Suppressor macrophage (primary cell): ENCODE measurements around the gene TMEM31.

Experiments used
- DNase-seq, 4 experiments: peaks; one replicate each; pipeline ENCODE4 v3.0.0-alpha.2; 2020 to 2022
- total RNA-seq, 17 experiments: gene quantifications; one replicate each; lab custom pipeline; 2026; ENCODE audit warnings: mixed read lengths in 6 of 17, inconsistent platforms in 3 of 17; lab: John Stamatoyannopoulos, UW

TMEM31 gene, protein sequence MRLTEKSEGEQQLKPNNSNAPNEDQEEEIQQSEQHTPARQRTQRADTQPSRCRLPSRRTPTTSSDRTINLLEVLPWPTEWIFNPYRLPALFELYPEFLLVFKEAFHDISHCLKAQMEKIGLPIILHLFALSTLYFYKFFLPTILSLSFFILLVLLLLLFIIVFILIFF
- total RNA-seq, result 0 to 0.11 (median 0) reads per million in 17 experiments

DNA sequence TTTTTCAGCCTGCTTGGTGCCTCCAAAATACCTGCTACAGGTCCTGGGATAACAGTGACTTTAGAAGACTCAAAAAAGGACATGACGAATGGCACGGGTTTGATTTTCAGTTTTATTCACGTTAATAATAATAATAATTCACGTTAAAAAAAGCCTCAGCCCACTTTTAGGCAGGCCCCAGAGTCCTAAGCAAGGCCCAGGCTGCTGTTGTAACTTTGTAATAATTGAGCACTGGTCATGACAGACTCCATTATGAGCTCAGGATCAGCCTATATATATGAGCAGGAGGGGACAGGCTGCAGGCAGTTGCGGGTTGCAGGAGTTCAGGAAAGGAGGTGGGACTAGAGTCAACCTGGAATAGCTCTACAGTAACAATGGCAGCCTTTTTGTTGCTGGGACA lies at the start of gene TMEM31:
Gene TMEM31, plus strand, starts transcription at position 301 of the 400 bp plus-strand sequence. CDS start 1,350 bp downstream, outside the sequence.
- no peak for DNase-seq

DNA sequence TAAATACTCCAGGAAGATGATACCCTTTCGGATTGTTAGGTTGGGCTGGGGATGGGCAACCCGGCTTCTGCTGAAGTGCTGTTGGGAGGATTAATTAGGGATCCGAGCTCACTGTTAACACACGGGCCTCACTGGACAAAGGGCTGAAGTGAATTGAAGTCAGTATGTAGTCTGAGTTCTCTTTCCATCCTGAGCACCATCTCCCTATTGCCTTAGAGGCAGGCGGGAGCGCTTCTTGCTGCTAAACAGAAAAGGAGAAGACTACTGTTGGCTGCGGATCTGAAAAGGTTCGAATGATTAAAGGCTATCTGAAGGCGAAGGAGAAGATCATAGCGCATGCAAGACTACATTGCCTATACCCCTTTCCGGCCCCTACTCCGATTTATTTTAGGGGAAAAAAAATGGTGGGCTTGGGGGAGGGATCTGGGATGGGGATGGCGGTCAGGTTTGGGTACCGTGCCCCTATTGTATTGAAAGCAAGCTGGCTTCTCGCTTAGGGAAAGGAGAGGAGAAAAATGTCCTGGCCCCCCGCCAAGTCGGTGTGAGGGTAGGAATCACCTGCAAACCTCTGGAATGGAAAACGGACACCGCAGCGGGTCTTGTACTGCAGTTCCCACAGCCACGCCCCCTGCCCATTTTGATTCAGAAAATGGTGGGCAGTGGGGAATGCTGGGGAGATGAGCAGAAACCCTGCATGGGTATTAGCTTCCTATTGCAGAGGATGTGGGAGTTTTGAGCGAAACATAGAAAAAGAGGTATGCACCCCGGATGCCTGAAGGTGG lies 46.5 kb upstream of the TMEM31 start:
- no peak for DNase-seq

DNA sequence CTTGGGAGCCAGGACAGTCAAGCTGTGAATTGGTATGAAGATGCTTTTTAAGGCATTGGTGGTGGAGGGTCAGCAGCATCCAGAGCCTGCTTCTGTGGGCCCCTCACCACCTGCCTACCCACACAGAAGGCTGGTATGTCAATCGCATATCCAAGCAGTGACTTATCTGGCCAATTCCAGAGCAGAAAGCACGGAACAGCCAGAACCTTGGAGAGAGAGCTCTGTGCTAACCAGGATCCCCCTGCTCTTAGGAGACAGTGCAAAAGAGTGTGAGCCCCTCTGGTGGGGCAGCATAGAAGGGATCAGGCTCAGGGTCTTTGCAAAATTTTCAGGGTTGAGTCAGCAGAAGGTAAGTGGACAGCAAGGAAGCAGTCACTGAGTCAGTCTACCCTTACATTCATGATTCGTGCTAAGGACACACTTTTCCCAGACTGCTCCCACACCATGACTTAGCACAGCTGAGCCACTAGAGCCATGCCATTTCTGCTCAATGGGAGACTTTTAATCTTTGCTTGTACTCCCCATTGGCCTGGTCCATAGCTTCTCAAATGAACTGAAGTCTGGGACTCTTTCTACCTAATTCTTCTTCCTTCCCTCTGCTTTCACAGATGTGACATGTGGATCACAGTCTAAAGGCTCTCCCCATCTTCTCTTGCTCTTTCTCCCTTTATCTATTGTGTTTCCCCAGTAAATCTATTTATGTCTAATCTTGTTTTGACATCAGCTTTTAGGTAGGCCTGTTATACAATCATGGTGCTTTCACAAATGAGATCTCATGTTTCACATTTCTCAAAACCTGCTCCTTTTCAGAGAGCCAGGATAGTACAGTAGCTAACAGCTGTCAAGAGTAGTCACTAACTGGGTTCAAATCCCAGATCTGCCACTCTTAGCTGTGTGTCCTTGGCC lies 44.3 kb upstream of the TMEM31 start:
- DNase-seq, result no peak

DNA sequence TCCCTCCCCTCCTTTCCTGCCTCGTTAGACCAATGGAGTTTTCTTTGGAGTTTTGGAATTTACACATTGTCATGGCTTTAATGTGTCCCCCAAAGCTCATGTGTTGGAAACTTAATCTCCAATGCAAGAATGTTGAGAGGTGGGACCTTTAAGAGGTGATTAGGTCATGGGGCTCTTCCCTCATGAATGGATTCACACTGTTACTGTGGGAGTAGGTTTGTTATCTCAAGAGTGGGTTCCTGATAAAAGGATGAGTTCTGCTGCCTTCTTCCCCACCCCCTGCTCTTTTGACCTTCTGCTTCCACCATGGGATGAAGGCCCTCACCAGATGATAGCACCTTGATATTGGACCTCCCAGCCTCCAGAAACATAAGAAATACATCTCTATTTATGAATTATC lies 41.0 kb upstream of the TMEM31 start:
- DNase-seq, result no peak

DNA sequence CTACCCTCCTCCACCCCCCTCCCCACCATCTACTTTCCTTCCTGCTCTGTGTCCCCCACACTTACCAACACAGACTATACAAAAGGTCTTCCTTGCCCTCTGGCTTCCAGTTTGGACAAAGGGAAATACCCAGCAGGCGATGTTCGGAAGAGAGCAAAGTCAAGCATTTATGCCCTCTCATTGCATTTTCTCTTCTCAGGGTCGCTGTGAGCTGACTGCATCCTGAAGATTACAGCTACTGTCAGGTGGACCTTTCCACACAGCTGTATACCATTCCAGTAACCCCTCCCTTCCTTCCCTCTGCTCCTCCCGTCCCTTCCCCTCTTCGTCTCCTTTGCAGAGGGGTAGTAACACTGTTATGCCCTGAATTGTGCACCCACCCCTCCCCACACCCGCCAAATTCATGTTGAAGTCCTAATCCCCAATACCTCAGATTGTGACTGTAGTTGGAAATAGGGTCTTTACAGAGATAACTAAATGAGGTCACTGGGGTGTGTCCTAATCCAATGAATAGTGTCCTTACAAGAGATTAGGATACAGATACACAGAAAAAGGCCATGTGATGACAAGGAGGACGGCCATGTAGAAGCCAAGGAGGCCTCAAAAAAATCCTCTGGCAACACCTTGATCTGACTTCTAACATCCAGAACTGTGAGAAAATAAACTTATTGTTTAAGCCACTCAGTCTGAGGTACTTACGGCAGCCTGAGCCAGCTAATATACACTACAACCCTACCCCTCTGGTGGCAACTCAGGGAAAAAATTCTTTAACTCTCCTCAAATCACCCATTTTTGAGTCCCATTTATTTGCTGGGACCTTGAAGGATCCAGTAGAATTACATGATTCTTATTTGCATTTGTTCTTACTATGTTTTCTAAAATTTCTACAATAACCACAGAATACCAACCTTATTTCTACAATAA lies 35.9 kb upstream of the TMEM31 start:
- DNase-seq, result no peak

DNA sequence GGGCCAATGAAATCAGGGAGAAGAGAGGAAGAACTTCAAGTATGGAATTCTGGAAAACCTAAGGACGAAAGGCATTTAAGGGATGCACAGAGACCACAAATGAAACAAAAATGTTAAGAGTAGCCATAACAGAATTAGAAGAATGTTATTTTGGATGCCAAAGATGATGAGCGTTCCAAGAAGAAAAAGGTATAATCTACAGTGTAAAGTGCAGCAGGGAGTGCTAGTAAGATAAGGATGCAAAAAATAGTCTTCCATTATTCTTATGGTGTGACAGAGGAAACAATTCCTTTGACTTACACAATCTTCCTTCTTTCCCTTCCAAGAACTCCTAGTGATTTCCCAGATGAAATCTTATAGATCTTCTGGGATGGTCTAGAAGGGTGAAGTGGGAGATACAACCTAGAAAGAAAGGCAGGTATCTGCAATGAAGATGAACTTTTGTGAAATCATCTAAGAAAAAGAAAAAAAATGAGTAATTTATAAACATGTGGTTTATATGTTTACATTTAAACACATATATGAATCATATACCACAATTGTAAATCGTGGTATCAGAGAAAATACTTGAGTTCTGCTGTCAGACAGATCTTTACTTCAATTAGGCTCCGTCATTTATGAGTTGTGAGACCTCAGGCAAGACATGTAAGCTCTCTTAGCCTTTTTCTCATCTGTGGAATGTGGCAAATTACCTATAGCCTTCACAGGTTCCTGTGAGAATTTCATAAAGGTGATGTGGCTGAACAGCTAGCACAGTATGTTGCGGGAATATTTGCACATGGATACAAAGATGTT lies 32.3 kb upstream of the TMEM31 start:
- DNase-seq, result no peak

DNA sequence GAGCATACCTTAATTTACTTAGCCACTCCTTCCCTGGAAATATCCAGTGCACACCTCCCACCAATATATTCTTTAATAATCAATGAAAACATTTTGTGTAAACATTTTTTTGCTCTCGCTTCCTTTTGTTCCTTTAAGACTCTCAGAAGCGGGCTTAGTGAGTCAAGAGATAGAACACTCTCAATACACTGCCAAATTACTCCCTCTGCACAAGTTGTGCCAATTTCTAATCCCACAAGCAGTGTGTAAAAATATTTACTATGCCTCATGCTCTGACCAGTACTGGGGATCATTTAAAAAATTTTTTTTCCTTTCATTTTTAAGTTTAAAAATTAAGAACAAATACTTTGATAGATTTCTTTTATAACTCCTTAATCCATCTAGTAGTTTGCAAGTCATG lies 29.3 kb upstream of the TMEM31 start:
- DNase-seq, result no peak

DNA sequence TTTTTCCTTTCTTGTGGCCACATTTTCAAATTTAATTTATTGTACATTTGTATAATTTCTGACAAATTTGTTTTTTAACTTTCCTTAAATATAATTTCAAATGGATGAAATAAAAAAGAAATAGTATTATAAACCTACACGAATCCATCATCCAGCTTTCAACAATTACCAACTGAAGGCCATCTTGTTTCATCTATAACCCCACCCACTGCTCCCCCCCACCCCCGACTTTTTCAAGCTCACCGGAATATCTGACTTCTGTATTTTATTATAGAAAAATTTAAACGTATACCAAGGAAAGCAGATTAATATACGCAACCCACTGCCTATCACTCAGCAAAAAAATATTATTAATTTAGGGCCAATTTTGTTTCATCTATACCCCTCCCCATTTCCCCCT lies 25.3 kb upstream of the TMEM31 start:
- peak in 1 of 4 experiments; percentile 23 for DNase-seq

DNA sequence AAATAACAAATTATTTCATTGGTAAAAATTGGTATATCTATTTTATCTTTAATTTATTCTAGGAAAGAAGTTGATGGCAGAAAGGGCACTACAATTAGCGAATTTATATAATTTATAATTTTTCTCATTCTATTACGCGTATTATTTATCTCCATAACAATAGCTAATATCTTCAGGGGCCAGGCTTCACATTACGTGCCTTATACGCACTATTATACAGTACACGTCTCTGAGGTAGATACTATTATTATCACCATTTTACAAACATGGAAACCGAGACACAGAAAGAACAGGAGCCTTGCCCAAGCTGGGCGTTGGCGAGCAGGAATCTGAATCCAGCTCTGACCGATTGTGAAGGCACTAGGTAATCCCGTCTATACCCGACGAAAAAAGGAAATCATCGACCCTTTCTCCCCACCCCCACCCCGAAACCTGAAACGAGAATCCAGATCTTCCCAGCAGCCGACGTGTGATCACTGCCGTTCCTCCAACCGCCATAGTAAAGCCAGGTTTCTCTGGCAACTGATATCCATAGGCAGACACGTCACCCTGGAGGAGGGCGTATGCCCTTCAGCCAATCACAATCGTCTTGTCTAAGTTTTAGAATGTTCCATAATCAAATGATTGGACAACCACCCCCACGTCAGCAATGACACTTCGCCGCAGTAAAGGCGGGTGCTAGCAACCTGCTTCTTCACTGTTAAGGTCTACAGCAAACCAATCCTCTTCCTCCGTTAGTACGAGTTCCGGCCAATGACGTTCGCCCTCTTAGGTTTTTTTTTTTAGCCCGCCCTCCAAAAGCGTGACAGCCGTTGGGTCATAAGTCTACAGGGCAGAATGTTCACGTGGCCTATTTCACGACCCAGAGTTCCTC lies 24.3 kb upstream of the TMEM31 start, which contains the start of gene MORF4L2:
Gene MORF4L2, minus strand, starts transcription at position 501 of the 874 bp plus-strand sequence. CDS start 9,672 bp downstream, outside the sequence.
- peak; percentile 92 to 97 (median 94) for DNase-seq

DNA sequence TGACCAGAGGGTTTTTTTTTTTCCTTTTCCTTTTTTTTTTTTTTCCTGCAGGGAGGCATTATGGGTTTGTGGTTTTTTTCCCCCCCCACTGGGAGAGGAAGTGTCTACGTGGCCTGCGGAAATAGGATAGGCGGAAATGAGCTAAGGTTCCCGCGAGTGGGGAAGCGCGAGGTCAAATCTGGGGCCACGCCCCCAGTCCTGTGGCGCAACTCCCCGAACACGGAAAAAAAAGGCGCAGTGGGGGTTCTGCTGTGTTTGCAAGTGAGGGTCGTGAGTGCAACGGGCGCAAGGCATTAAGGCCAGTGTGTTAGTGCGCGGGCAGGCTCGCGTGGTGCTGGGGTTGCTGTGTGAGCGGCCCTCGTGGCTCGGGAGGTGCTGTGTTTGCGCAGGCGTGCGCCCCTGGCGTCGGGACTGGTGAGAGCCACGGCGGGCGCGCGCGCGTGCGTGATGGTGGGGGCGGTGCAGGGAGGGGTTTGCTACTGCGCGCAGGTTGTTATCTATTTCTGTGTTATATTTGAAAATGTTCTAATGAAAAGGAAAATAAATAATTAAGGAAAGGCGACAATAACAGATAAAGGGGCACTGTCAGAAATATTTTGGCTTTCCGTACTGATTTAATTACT lies 23.5 kb upstream of the TMEM31 start:
- peak; percentile 86 to 93 (median 88) for DNase-seq

DNA sequence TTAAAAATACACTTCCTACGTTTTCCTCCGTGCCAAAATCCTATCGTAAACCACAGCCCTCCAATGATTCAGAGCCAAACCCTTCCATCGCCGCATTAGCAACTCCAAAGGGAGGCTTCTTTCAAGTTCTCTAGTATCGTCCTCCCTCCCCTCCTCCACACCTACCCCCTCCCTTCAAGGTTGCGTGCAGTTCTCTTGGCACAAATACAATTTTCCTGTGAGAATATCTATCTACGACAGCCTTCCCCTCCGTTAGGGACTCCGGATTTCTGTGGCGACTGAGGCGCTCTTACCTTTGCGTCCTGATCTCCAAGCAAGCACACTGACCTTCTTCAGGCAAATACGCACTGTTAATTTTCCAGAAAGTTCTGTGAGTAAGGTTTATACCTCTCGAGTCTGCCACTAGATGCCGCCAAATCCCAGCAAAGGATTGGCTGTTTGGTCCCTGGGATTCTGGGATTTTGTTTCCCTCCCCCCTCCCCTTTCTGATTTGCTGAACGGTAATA lies 23.0 kb upstream of the TMEM31 start:
- DNase-seq, result peak; percentile 65 to 84 (median 75)

DNA sequence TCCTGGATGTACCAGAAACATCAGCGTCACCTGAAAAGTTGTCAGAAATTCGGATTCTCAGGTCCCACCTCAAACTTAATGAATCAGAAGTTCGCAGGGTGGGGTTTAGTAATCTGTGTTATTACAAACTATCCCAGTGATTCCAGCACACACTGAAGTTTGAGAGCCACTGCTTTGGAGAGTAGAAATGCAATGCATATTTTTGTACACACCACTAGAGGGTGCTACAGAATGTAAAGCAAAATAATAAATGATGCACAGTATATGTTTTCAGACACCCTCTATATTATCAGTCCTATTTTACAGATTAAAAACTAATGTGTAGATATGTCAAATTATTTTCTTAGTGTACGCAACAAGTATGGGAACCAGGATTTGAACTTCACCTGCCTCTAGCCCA lies 21.8 kb upstream of the TMEM31 start:
- DNase-seq, result peak; percentile 5 to 70 (median 30)

DNA sequence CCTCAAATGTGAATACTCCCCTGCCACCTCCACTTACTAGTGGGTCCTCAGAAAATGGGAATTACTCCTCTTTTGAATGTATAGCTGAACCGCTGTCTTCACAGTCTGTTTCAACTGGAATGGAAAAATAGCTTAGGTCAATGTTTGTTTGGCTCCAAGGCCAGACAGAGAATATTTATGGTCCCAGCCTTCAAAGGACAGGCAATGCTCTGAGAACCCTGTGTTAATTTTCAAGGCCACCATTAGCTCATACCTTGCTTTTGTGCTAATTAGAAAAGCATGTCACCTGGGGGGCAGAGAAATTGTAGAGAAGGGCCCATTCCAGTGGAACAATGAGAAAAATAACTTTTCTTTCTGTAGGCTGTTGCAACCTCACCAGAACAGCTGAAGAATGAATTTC lies 19.6 kb upstream of the TMEM31 start:
- no peak for DNase-seq

DNA sequence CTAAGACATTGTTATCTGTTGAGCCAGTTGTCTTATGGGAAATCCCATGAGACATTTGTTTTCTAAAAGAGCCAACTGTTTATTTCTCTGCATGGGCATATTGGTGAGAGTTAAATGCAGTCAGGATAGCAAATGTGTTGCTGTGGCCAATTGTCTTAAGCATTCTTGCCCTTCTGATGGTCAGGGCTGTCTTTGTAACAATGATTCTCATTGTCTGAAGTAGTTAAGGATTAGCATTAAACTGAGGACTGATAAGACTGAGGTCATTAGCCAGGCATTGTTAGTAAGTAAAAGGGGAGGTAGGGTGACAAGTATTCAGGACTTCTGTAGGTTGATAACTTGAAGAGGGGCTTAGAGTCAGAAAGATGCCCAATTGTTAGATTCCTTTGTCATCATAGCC lies 13.0 kb upstream of the TMEM31 start:
- DNase-seq, result no peak

DNA sequence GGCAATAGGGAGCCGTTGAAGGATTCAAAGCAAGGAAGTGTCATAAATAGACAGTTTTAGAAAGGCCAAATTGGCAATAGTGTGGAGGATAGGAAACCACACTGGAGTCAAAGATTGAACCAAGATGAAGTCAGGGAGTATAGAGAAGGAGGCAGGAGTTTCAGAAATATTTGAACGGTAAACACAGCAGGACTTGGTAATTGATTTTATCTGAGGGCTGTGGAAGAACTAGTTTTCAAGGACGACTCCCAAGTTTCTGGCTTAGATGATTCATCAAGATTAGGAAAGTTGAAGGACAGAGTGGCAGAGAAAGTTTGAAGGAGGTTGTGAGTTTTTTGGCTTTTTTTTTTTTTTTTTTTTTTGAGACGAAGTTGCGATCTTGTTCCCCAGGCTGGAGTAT lies 11.5 kb upstream of the TMEM31 start:
- DNase-seq, result no peak

DNA sequence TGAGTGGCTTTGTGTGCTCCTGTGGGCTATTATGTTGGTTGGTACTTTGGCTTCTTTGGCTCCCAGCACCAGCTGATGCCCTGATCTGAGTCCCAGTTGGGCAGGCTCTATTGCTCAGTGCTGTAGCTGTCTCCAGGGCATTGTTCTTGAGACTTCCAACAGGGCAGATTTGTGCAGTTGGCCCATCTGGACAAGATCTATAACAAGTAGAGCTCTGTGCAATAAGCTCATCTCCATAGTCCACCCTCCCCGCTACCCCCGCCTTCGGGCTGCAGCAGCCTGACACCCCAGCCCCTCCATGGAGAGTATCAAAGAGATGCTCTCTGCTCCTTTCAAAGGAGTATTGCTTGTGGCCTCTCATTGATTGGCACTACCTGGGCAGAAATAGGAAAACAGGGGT lies 5.8 kb upstream of the TMEM31 start:
- DNase-seq, result no peak

DNA sequence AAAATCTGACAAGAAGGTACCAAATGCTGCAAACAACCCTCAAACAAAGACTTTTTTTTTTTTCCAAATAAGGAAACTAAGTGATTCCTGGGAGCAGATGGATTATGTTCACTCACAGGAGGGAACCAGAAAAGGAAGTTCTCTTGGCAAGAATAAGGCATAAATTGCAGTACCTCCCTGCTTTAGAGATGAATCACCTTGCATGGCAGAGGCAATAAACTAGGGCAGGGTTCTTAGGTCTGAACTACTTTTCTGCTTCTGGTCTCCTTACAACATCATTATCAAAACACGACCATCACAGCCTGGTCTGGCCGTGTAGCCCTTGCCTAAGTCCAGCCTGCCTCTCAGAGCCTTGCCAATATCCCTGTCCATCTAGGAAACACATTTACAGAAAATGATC lies 6.3 kb downstream of the TMEM31 start:
- no peak for DNase-seq

DNA sequence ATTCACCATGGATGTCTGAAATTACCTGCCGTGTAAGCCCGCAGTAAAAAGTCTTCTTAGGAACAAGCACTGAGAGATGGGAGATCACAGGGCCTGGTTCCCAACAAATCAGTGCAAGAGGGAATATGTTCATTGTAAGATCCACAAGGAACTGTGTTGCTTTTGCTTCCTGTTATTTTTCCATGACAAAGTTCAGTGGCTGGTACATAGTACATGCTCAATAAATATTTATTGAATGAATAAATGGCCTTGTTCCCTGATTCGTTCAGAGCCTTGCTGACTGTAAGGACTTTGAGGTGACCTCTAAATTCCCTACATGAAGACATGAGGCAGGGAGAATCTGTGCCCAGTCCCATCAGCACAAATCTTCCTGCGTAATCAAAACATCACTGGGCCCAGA lies 7.4 kb downstream of the TMEM31 start:
- no peak for DNase-seq

DNA sequence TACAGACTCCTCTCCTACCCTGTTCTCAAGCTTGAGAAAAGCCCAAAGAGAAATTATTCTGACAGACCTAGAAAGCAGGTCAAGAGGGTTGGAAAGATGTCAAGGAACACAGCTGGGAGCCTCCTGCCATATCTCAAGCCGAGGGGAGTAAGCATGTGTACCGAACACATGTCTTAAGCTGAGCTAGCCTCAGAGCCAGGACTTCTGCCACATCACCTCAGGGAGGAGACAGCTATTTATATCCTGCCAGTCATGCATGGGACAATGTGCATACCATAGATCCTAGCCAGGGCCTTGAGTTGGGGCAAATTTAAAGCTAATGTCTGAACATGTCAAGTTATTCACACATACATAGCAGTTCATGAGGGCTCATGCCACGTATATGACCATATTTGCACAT lies 11.8 kb downstream of the TMEM31 start:
- no peak for DNase-seq
